ENCODE results near the gene GAREM2.
"Not testable (repeated sequence)": the region's sequence is repeated elsewhere in the genome, so short reads cannot be mapped to it uniquely, and the experiment has no call there.

GAREM2 gene

GRCh38 chr2:26172871-26173775, at the start of gene GAREM2:
Gene GAREM2 (plus strand): TSS chr2:26173088. CDS start chr2:26173221, 133 bp downstream.
- no peak for DNase-seq (ENCODE audit: low read depth)

DNA sequence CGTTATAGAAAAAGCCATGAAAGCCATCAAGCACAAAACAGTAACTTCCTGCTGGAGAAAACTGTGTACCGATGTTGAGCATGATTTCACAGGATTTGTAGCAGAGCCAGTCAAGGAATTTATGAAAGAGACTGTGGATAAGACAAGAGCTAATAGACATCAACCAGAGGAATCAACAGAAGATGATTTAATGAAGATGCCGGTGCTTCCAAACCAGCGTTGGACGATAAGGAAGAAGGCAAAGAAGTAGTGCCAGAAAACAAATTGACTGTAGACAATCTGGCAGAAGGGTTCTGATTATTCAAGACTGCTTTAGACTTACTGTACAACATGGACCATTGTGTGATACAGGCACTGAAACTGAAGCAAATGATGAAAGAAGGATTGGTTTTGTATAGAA, 49.5 kb upstream of the GAREM2 start:
- DNase-seq (ENCODE audit: low read depth), result peak; percentile 14

DNA sequence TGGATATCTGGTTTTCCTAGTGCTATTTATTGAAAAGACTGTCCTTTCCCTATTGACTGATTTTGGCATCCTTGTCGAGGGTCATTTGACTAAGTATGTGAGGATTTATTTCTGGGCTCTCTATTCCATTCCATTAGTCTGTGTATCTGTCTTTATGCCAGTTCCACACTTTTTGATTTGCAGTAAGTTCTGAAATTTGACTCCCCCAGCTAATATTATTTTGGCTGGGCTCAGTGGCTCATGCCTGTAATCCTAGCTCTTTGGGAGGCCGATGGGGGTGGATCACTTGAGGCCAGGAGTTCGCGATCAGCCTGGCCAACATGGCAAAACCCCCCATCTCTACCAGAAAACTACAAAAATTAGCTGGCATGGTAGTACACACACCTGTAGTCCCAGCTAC, 46.8 kb upstream of the GAREM2 start:
- DNase-seq (ENCODE audit: low read depth), result no peak

- no peak for DNase-seq (ENCODE audit: low read depth)
Observed at GRCh38 chr2:26128176-26128575, 44.7 kb upstream of the GAREM2 start.

DNA sequence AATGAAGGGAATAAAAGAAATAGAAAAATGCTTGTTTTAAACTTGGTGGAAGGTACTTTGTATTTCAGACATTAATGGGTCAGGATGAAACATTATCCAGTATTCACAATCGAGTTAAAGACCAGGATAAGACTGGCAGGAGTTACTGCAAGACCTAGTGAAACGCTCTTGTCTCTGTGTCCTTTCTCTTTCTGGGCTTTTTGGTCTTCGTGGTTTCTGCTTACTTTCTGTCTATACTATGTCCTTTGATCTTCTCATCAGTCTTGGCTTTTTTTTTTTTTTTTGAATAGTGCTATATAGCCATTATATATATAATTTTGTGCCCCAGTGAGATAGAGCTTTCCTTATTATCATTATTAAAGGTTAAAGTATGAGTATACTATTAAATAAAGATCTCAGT, 42.1 kb upstream of the GAREM2 start:
- DNase-seq (ENCODE audit: low read depth), result no peak

- DNase-seq (ENCODE audit: low read depth), result no peak
Observed at GRCh38 chr2:26136451-26136850, 36.4 kb upstream of the GAREM2 start.

GRCh38 chr2:26139269-26140183, 33.4 kb upstream of the GAREM2 start:
- DNase-seq (ENCODE audit: low read depth), result no peak

DNA sequence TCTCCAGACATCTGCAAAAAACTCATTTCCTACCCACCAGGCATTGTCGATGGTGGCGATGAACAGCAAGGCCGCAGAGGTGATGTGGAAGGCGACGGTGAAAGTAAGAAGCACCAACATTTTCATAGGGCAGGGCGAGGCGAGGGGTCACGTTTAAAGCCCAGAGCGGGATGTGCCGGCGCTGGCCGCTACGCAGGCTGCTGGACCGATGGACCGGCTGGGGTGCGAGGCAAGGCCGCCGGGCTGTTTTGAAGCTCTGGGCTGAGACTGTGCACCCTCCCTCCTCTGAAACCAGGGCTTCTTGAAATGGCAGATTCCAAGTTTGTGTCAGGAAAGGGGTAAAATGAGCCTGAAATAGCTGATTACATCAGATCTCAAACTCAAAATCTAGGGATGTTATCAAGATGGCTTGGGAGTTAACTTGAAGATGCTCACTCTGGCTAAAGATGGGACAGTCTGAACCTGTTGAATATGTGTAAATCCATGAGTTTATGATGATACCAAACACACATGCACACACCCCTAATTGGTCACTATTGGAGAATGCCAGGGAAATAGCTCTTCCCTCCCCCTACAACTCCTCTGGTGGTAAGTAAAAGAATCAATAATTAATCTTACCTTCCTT, 31.6 kb upstream of the GAREM2 start:
- DNase-seq (ENCODE audit: low read depth), result no peak

GRCh38 chr2:26144031-26144430, 28.9 kb upstream of the GAREM2 start:
- peak; percentile 40 for DNase-seq (ENCODE audit: low read depth)

DNA sequence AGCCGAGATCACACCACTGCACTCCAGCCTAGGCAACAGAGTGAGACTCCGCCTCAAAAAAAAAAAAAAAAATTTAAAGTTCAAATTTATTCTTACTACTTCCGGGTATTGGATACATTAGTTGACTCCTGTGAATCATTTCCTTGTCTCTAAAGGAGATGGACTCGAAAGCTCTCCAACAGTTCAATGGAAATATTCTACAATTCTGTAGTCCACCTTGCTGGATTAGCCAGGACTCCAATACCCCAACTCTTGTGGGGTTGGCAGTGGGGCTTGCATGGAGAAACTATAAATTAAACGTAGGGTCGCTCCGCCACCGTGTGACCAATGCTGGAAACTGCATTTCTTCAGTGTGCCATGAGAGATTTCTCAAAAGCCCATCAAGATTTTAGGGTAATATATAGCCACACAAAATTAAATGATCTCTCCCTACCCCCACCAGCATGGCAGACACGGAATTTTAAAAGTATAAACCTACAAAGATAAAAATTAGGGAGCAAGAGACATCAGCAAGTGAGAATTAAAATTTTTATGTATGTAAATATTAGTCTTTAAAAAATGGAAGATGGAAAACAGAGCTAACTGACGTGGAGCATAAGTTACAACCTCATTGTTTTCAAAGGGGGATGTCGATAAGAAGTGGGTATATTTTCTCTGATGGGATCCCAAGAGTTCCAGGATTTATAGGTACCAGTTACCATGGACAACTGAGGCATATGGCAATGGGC, 27.8 kb upstream of the GAREM2 start:
- peak; percentile 43 for DNase-seq (ENCODE audit: low read depth)

DNA sequence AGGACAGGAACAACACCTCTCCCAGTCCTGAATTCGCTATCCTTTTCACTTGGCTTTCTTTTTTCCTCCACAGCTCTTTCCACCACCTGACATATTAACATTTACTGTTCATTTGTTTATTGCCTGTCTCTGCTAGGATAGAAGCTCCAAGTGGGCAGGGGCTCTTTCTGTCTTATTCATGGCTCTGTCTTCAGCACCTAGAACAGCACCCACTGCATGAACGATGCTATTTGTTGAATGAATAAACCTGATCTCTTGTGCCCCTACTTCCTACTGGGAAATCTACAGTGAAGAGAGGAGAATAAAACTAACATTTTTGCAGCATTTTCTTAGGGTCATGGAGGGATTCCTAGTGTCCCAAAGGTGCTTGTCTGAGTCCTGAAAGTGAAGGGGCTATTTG, 24.4 kb upstream of the GAREM2 start:
- DNase-seq (ENCODE audit: low read depth), result peak; percentile 41

DNA sequence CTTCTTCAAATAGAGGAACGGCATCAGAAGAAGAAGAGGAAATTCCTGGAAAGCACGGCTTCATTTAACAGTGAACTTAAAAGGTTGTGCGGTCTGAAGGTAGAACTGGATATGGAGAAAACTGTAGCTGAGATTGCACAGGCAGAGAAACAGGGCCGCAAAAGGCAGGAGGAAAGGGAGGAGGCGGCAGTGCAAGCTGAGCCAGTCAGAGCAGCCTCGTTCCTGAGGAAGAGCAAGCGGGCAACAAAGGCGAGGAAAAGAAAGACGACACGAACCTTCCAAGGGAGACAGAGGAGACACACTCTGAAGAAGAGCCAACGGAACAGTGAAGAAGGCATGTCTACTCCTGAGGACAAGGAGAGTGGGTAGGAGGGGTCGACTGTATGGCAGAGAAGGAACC, 22.6 kb upstream of the GAREM2 start:
- DNase-seq (ENCODE audit: low read depth), result no peak

- DNase-seq (ENCODE audit: low read depth), result no peak
Observed at GRCh38 chr2:26157580-26157979, 15.3 kb upstream of the GAREM2 start.

- no peak for DNase-seq (ENCODE audit: low read depth)
Observed at GRCh38 chr2:26161926-26162325, 11.0 kb upstream of the GAREM2 start.

DNA sequence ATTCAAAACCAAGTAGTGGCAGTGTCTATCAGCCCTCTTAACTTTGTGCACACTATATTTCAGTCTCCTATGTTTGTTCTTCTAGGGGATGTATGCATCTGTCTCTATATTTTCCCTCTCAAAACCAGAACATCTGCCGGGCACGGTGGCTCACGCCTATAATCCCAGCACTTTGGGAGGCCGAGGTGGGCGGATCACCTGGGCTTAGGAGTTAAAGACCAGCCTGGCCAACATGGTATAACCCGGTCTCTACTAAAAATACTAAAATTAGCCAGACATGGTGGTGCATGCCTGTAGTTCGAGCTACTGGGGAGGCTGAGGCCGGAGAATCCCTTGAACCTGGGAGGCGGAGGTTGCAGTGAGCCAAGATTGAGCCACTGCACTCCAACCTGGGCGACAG, 9.9 kb upstream of the GAREM2 start:
- DNase-seq (ENCODE audit: low read depth), result no peak

GRCh38 chr2:26164231-26164630, 8.7 kb upstream of the GAREM2 start:
- DNase-seq (ENCODE audit: low read depth), result no peak

- DNase-seq (ENCODE audit: low read depth), result no peak
Observed at GRCh38 chr2:26164641-26165211, 8.2 kb upstream of the GAREM2 start.

DNA sequence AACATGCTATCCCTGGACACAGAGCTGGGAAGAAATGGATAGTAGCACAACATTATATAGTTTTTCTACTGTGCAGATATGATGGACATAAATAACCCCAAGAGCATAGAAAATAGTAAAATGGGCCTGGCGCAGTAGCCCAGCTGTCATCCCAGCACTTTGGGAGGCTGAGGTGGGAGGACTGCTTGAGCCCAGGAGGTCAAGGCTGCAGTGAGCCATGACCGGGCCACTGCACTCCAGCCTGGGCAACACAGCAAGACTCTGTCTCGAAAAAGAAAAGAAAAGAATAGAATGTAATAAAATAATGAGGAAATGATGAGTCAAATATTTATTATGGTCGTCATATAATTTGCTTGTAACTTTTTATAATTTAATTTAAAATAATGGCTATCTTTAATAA, 7.5 kb upstream of the GAREM2 start:
- no peak for DNase-seq (ENCODE audit: low read depth)

DNA sequence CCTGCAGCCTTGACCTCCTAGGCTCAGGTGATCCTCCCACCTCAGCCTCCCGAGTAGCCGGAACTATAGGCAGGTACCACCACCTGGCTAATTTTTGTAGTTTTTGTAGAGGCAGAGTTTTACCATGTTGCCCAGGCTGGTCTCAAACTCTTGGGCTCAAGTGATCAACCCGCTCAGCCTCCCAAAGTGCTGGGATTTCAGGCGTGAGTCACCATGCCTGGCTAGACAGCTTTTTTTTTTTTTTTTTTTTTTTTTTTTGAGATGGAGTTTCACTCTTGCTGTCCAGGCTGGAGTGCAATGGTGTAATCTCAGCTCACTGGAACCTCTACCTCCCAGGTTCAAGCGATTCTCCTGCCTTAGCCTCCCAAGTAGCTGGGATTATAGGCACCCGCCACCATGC, 6.3 kb upstream of the GAREM2 start:
- not testable (repeated sequence) for DNase-seq (ENCODE audit: low read depth)

- no peak for DNase-seq (ENCODE audit: low read depth)
Observed at GRCh38 chr2:26168785-26169184, 4.1 kb upstream of the GAREM2 start.

DNA sequence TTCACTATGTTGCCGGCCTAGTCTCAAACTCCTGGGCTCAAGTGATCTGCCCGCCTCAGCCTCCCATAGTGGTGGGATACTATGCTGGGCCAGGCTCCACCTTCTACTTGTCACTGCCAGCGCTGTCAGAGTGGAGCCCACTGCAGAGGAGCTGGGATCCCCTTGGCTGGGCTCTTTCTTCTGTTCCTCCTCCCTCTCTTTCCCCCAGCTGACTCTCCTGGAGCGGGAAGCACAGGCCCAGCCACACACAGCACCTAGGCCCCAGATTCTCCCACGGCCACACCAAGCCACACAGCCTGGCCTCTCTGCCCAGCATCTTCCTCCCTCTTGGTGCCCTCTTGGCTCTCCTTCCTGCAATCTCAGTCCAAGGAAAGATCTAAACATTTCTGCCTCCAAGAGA, 3.7 kb upstream of the GAREM2 start:
- DNase-seq (ENCODE audit: low read depth), result no peak

All from amniotic epithelial cell (primary cell).